IPS-NIHi11 (cell line): Measurements from ENCODE around the gene EXOC3L1.

Experiments
- DNase-seq: peaks from one replicate; pipeline ENCODE4 v3.0.0; 2012; ENCODE audit warnings: mixed read lengths, low spot score

Gene EXOC3L1

GRCh38 chr16:67180166-67180565 is 9.8 kb downstream of the EXOC3L1 start:
- no peak for DNase-seq

DNA sequence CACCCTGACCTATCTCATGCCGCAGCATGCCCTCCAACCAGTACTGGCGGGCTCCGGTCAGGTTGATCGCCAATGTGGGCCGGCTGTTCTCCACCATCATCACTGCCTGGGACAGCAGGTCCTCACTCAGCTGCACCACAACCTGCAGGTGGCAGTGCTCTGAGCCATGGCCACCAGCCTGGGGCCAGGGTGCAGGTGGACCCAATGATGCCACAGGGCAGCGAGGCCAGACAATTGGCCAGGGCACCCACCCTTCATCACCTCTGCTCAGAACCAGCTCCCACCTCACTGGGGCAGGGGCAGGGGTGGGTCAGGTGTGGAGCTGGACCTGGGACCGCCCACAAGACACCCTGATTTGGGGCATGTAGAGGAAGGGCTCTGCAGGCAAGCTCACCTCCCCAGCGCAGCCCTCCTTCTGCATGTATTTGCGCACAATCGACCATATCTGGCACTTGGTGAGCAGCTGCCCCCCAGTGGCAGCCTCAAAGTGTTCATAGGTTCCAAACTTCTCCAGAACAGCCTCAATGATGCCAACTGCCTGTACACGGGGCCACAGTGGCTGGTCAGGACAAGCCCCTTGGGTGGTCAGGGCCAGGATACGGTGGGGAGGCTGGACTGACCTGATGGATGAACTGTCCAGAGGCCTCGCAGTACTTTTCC is 10.4 kb downstream of the EXOC3L1 start:
- DNase-seq: no peak

GRCh38 chr16:67177743-67178699 is 11.9 kb downstream of the EXOC3L1 start:
- DNase-seq: peak; percentile 95

DNA sequence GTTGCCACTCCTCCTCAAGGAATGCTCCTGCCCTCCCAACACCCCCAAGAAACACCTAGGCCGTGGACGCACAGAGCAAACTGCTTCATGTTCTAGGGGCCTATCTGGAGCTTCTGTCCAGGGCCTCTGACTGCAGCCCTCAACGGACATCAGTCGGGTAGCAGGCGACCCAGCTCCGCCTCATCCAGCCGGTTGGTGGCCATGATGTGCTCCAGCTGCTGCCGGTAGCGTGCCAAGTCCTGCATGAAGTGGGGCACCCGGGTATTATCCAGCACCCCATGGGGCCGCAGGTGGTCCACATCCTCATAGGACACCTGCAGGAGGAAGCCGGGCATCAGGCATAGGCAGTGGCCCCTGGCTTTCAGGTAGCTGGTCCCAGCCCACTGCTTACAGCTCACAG is 13.3 kb downstream of the EXOC3L1 start:
- DNase-seq: no peak

DNA sequence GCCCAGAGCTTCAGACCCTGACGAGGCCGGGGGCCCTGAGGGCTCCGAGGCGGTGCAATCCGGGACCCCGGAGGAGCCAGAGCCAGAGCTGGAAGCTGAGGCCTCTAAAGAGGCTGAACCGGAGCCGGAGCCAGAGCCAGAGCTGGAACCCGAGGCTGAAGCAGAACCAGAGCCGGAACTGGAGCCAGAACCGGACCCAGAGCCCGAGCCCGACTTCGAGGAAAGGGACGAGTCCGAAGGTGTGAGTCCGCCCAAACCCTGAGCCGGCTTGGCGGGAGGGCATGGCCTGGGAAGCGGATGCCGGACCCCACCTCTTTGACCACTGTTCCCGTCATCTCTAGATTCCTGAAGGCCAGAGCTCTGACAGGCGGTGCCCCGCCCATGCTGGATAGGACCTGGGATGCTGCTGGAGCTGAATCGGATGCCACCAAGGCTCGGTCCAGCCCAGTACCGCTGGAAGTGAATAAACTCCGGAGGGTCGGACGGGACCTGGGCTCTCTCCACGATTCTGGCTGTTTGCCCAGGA is 15.2 kb downstream of the EXOC3L1 start:
- no peak for DNase-seq

DNA sequence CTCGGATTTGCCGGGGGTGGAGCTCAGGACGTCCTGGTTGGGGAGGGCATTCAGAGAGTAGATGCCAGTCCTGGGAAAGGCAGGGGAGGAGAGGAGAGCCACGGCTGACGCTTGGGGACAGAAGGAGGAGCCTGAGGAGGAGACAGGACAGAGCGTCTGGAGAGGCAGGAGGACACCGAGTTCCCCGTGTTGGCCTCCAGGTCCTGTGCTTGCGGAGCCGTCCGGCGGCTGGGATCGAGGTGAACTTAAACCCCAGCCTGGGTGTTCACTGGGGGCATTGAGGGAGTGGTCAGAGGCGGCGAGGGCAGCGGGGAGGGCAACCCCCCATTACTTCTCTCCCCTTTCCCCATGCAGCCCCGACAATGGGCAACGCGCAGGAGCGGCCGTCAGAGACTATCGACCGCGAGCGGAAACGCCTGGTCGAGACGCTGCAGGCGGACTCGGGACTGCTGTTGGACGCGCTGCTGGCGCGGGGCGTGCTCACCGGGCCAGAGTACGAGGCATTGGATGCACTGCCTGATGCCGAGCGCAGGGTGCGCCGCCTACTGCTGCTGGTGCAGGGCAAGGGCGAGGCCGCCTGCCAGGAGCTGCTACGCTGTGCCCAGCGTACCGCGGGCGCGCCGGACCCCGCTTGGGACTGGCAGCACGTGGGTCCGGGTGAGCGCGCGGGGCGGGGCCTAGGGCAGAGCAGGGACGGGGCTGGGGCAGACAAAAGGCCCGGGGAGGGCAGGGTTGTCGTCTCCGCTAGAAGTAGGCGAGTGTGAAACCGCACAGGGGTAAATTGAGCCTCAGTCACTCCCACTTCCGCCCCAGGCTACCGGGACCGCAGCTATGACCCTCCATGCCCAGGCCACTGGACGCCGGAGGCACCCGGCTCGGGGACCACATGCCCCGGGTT is 15.9 kb downstream of the EXOC3L1 start:
- DNase-seq: peak; percentile 70

DNA sequence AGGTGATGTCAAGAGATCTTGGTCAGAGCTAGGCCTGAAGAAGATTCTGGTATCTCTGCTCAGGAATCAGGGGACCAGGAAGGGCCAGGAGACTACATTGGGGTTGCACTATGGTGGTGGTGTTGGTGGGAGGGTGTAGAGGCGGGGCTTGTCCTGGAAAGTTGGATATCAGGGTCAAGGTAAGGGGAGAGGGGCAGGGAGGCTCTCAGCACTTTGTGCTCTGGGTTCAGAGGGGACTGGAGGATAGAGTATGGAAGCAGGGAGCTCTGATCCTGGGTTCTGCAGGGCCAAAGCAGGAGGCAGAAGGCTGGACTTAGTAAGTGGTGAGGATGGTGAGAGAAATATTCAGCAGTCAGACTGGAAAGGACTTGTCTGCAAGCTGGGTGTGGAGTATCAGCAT is 16.6 kb downstream of the EXOC3L1 start:
- no peak for DNase-seq

DNA sequence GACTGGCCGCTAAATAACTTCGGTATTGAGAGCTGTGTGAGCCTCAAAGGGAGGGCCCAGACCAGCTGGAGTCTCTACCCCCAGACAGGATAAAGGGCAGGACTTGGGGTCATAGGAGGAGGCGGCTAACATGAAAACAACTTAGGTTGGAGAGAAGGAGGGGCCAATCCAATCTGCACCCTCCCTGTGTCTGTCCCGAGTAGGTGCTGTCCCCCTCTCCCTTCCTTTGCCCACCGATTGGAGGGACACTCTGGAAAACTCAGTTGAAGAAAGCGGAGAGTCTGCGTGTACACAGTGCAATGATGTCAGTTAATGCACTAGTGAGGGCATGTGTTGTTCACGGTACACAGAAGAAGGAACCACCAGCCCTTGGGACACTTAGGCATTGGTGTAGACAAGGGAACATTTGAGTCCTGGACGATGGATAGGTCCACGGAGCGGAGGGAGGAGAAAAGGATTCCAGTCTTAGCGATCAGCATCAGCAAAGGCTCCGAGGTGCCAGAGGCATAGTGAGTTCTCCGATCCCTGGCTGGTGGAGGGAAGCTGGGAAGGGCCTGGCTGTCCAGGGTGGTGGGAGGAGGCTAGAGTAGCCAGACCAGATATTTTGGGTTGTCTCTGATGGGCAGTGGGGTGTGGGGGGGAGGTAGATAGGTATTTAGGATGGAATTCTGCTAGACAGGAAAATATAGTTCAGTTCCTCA is 18.8 kb downstream of the EXOC3L1 start:
- DNase-seq: no peak

DNA sequence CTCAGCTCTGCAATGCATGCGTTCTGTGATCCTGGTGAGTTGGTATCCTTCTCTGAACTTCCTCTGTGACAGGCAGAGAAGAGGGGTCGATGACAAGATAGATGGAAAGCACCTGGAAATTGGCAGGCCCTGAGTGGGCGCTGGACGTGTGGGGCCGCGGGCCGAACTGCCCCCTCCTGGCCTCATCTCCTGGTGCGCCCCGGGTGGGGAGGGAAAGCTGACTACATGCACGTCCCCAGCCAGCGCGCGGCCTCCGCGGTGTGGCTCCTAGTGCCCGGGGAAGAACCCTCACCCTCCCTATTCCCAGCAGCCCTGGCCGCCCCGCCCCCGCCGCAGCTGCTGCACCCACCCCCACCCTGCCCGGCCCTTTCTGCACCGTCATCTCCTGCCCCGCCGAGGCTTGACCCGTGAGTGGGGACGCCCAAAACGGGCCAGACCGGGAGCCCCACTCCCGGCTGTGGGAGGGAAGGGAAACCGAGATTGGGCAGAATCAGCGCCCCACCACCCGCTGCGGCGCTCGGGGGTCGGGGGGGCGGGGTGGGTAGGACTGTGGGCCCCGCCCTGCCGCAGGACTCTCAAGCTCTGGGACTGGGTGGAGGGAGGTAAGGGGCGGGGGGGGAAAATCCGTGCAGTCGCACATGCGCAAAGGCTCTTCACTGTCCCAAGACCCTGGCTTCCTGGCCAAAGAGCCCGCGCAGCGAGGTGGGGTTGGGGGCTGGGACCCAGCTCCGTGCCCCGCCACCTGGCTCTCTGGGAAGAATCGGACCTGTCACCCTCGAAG is 19.6 kb downstream of the EXOC3L1 start, which contains the start of gene NOL3:
Gene NOL3, plus strand, starts transcription at position 371 of the 781 bp plus-strand sequence.
- peak; percentile 74 for DNase-seq

GRCh38 chr16:67169642-67170167 is 20.2 kb downstream of the EXOC3L1 start:
- peak; percentile 62 for DNase-seq

- DNase-seq: no peak
Observed at GRCh38 chr16:67169011-67169451, 20.9 kb downstream of the EXOC3L1 start.

DNA sequence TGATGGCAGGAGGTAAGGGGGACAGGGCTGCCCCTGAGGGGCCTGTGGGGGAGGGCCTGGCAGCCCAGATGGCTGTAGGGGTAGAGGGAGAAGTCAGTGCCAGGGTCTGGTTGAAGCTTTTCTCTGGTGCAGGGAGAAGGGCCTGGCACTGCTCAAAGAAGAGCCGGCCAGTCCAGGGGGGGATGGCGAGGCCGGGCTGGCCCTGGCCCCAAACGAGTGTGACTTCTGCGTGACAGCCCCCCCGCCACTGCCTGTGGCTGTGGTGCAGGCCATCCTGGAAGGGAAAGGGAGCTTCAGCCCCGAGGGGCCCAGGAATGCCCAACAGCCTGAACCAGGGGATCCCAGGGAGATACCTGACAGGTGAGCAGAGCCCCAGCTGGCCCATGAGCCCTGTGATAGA is 22.3 kb downstream of the EXOC3L1 start:
- DNase-seq: no peak

GRCh38 chr16:67166598-67167168 is 23.3 kb downstream of the EXOC3L1 start:
- DNase-seq: no peak

DNA sequence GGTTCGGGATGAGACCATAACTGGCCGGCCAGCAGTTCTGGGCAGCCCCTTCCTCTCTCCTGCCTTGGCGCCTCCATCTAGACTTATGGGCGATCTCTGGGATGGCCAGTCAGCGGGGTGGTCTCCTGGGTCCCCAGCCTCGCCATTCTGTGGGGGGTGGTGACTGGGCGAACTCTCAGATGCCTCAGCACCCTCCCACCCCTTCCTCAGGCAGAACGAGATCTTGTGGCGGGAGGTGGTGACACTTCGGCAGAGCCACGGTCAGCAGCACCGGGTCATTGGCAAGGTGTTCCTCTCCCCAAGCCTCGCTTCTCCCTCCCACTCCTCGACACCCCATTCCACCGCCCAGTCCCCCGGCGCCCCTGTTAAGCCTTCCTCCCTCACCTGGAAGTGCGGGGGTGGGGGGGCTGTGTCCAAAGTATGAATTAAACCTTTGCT is 23.8 kb downstream of the EXOC3L1 start:
- no peak for DNase-seq

DNA sequence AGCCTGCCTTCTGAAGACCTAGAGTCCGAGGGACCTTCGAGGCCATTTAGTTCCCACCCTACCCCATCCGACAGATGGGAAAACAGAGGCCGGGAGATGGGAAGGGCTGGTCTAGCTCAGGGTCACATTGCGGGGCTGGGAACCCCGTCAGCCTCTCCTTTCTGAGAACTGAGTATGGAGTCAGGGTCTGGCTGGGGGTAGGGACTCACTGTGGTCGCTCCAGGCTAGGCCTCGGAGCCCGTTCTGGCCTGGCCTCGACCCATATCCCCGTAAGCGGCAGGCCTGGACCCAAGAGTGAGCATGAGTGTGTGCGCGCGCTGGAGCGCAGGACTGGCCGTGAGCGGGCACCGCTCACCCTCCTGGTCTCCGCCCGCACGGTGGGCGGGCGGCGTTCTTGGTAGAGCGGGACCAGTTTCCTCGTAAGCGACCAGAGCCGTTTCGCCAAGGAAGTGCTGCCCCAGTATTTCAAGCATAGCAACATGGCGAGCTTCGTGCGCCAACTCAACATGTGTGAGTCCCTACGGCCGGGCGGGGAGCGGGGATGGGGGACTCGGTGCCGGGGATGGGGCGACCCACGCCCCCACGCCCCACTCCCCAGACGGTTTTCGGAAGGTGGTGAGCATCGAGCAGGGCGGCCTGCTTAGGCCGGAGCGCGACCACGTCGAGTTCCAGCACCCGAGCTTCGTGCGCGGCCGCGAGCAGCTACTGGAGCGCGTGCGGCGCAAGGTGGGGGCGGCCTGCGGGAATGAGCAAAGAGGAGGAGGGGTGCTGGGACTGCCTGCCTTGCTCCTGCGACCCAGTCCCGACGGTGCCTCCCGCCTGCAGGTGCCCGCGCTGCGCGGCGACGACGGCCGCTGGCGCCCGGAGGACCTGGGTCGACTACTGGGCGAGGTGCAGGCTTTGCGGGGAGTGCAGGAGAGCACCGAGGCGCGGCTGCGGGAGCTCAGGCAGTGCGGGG is 24.5 kb downstream of the EXOC3L1 start:
- DNase-seq: no peak

- DNase-seq: peak; percentile 50
Observed at GRCh38 chr16:67164599-67165061, 25.3 kb downstream of the EXOC3L1 start, which contains the start of gene HSF4. HSF4 (plus strand) TSS chr16:67164745; CDS start chr16:67164812, 67 bp downstream.

- DNase-seq: no peak
Observed at GRCh38 chr16:67163999-67164558, 25.9 kb downstream of the EXOC3L1 start.
